Activated naive CD4-positive, alpha-beta T cell treated with anti-CD3 and anti-CD28 coated beads, Interleukin-2, amount 10 ng/mL, durations not matched to agents 5 hours and 36 hours (primary cell): ENCODE data around the gene POTEC. TPM values are rescaled to one million over a fixed set of nuclear protein-coding genes. Genes with fewer than 3 reads are reported as not detected.

Experiments used
- total RNA-seq, 2 experiments: library from RNA; stranded (reverse); gene quantifications; one replicate each; pipeline ENCODE4 v1.2.3, GENCODE V29; 2021

Gene POTEC
- not detected for total RNA-seq

GRCh38 chr18:14543446-14543964, at the start of gene POTEC:
Gene POTEC (minus strand): TSS chr18:14543600. CDS start chr18:14543146, 454 bp downstream.

Other genes with a start within 250 kb of the POTEC start
- gene ANKRD30B, start 204.6 kb upstream of the POTEC start, total RNA-seq = not detected